OCI-LY1 (cell line): ENCODE measurements around the gene TTC16.

Source experiments
- CTCF ChIP-seq: fragments of 200-600 bp; sonication (generic), shearing (Covaris generic); IDR thresholded peaks from 2 replicates; pipeline ENCODE4 v1.5.1; 2017; ENCODE audit warnings: mild to moderate bottlenecking, antibody characterized with exemption, low read length, moderate library complexity, mixed read lengths
- EZH2 ChIP-seq: fragments of 200-600 bp; sonication (generic), shearing (Covaris generic); IDR thresholded peaks from 2 replicates; pipeline ENCODE4 v1.8.0; 2017; ENCODE audit warnings: borderline replicate concordance, mixed run types, mild to moderate bottlenecking, antibody characterized with exemption, low read length, moderate library complexity, mixed read lengths

DNA sequence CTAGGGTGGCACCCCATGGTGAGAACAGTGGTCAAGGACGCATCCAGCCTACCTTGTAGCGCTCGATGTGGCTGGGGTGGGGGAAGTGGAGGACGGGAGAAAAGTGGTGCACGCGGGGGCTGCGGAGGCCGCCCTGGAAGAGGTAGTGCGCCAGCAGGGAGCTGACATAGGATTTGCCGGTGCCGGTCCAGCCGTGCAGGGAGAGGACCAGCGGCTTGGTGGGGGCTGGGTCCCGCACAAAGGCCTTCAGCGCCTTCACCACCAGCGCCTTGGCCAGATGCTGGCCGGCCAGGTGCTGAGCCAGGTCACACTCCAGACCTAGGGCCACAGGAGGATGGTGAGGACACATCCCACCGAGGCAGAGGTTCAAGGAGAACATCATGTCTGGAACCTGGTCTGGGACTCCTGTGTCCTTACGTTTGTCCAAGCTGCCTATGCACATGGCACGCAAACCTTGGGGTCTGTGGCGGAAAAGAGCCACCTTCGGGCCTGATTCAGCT lies 18.4 kb downstream of the TTC16 start:
- TF ChIP-seq CTCF (no peak; the same call in 1 of the 2 replicates), EZH2 (no peak)
